Activated CD4-positive, CD25-positive, alpha-beta regulatory T cell (primary cell): ENCODE data around the gene ANKRD37.
A peak's percentile ranks its signal among the peaks of the same experiment; 100 is the strongest.

Source experiments
- DNase-seq, 4 experiments: peaks; one replicate each; lab custom pipeline; 2025; lab: John Stamatoyannopoulos, UW

Gene ANKRD37

DNA sequence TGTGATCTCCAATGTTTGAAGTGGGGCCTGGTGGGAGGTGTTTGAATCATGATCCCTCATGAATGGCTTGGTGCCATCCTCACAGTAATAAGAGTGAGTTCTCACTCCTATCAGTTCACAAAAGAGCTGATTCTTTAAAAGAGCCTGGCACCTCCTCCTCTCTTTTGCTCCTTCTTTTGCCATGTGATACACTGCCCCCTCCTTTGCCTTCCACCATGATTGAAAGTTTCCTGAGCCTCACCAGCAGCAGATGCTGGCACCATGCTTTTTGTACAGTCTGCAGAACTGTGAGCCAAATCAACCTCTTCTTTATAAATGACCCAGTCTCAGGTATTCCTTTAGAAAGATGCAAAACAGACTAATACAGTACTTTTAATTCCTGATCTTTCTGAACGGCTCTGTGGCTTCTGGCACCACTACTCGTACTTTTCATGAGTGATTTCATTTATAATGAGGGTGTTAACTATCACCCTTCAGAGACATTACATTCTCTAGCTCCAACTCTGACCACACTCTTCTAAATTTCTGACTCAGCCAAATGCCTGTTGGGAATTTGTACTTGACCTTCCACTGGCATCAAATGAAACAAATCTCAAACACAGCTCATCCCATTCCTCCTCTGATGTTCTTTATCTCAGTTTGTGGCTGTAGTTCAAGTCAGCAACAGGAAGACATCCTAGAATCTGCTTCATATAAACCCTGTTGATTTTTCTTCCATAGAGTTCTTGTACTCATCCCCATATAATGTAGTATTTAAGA lies 24.9 kb downstream of the ANKRD37 start:
- DNase-seq: no peak

DNA sequence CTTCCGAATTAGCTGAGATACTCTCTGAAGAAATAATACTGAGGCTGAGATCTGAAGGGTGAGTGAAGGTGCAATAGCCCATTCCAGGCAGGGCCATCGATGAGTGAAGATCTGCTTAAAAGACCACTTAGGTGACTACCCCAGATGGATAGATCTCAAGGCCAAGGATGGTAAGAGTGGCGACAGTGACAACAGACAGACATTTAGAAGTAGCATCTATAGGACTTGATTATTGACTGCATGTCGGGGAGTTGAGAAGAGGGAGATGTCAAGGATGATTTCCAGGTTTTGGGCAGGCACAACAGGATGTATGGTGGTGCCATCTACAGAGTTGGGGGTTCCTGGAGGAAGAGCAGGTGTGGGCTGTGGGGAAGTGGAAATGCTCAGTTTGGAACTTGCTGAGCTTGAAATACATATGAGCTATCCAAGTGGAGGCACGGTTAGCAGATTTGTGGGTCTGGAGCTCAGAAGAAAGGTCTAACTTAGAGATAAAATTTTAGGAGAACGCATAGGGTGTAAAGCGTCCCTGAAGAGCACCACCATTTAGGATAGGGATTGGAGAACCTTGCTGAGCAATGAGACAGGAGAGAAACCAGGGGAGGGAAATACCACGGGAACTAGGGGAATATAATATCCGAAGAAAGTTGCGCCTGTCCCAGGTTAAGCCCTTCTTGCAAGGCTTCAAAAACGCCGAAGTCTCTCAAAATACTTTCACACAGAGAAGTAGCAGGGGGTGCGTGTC lies 28.4 kb downstream of the ANKRD37 start:
- DNase-seq: no peak

- peak; percentile 77 to 83 (median 79) for DNase-seq
Measured at GRCh38 chr4:185425647-185426352, 29.2 kb downstream of the ANKRD37 start, which contains the start of gene UFSP2. Gene UFSP2, minus strand, starts transcription at chr4:185425964. Its CDS starts 96 bp downstream, at chr4:185425868.

DNA sequence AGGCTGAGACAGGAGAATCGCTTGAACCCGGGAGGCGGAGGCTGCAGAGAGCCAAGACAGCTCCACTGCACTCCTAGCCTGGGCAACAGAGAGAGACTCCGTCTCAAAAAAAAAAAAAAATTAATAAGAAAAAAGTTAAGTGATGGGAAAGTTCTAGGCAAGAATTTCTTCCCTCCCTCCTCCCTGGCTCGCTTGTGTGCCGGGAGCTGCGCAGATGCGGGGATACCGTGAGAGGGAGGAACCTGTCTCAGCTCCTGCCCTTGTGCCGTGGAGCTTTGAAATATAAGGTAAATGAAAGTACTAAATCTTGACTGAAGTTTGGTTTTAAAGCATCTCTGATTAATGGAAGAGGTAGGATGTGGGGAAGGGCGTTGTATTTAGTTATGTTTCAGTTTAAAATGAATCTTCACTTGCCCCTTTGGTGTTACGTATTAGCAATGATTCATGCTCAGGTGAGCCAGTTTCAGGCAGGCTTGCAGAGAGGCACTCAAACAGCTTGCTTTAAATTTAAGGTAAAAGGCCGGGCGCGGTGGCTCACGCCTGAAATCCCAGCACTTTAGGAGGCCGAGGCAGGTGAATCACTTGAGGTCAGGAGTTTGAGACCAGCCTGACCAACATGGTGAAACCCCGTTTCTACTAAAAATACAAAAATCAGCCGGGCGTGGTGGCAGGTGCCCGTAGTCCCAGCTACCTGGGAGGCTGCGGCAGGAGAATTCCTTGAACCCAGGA lies 30.5 kb downstream of the ANKRD37 start:
- DNase-seq: peak in 1 of 4 experiments; percentile 0

DNA sequence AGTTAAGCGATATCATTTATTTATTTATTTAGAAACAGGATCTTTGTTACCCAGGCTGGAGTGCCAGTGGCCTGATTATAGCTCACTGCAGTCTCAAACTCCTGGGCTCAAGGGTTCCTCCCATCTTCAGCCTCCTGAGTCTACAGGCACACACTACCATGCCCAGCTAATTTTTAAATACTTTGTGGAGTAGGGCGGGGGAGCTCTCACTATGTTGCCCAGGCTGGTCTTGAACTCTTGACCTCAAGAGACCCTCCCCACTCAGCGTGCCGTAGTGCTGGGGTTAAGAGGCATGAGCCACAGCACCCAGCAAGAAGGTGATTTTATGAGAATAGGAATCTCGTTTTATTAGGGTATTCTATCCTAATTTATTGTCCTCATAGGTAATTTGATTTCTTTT lies 33.0 kb downstream of the ANKRD37 start:
- no peak for DNase-seq

DNA sequence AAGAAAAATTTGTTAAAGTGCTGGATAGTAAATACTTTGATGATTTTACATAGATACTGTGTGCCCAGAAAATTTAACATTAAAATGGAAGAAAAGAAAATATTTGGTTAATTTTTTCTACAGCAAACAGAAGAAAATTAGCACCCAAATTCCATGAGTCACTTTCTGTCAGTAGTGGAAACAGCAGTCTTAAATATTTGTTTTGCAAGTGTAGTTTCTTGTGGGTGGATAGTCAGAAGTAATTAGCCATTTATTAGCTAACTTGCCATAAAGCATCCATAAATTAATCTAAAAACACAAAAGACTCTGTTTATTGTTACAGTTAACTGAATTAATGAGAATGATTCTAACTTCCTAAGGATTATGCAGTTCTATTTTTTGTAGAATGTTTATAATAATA lies 38.8 kb downstream of the ANKRD37 start:
- no peak for DNase-seq

GRCh38 chr4:185437809-185438208 lies 41.2 kb downstream of the ANKRD37 start:
- no peak for DNase-seq

GRCh38 chr4:185441479-185441878 lies 44.8 kb downstream of the ANKRD37 start:
- no peak for DNase-seq

GRCh38 chr4:185445209-185445608 lies 48.6 kb downstream of the ANKRD37 start:
- no peak for DNase-seq
